ENCODE data around the gene AGL. TPM values are rescaled to one million over a fixed set of nuclear protein-coding genes. Genes with fewer than 3 reads are reported as not detected.
A peak's percentile ranks its signal among the peaks of the same experiment; 100 is the strongest.

Gene AGL
- polyA plus RNA-seq, 3 donors = 1.2 to 3.9 (median 1.3) TPM

DNA sequence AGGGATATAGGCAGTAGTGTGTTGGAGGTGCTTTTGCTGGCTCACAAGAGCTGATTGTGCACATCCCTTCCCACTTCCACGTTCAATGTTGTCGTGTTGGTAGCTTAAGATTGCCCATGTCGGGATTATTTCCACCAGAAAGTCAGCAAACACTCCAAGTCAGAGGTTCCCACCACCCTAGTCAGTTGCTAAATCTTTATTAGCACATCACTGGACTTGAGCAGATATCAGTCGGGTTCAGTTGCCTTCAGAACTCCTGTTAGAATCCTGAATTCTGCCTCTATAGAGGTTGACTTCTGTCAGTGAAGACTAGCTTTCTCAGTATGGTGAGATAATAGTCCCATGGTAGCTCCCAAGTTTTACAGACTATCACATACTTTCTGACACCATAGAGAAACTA lies 10.5 kb downstream of the AGL start:
- Histone ChIP-seq H4K20me1 (ENCODE audit: insufficient read depth, low read length) (no peaks in the 10 kb centered on the region), H3K4me2 (replicated peaks; ENCODE audit: extremely low read depth, low read length, poor library complexity, severe bottlenecking) (no peak overlapping the region), H3K79me2 (ENCODE audit: insufficient read depth, low read length) (no peaks in the 10 kb centered on the region), H3K27ac (ENCODE audit: low read depth in 1 of 2, low read length in 2 of 2) (no peak overlapping the region), H3K9me3 (replicated peaks in 1 of 2; ENCODE audit: control insufficient read depth in 1 of 2, insufficient read depth in 1 of 2, low read length in 2 of 2) (peaks cover 0 to 8% of the 10 kb centered on the region in 2 donors), H3K4me3 (replicated peaks in 1 of 3; ENCODE audit: low read depth in 2 of 3, low read length in 3 of 3) (no peak overlapping the region), H2AFZ (ENCODE audit: insufficient read depth, low read depth, low read length, poor library complexity, severe bottlenecking) (no peak overlapping the region), H3K9ac (ENCODE audit: insufficient read depth, low read length, poor library complexity, severe bottlenecking) (no peak overlapping the region), H3K36me3 (replicated peaks in 1 of 2; ENCODE audit: control insufficient read depth in 1 of 2, insufficient read depth in 2 of 2, low read length in 2 of 2) (peaks cover 11 to 14% of the 10 kb centered on the region in 2 donors), H3K27me3 (ENCODE audit: control insufficient read depth in 2 of 2, insufficient read depth in 2 of 2, low read length in 2 of 2) (no peaks in the 10 kb centered on the region), H3K4me1 (ENCODE audit: control insufficient read depth in 1 of 2, insufficient read depth in 2 of 2, low read length in 2 of 2) (no peaks in the 10 kb centered on the region)
- H3K4me1 Mint-ChIP-seq = no peaks in the 10 kb centered on the region
- 92% methylated on average over 2 of the region's 4 CpGs for WGBS (ENCODE audit: insufficient coverage)
- no peak overlapping the region for H3K27ac Mint-ChIP-seq
- TF ChIP-seq, protein P1, sequence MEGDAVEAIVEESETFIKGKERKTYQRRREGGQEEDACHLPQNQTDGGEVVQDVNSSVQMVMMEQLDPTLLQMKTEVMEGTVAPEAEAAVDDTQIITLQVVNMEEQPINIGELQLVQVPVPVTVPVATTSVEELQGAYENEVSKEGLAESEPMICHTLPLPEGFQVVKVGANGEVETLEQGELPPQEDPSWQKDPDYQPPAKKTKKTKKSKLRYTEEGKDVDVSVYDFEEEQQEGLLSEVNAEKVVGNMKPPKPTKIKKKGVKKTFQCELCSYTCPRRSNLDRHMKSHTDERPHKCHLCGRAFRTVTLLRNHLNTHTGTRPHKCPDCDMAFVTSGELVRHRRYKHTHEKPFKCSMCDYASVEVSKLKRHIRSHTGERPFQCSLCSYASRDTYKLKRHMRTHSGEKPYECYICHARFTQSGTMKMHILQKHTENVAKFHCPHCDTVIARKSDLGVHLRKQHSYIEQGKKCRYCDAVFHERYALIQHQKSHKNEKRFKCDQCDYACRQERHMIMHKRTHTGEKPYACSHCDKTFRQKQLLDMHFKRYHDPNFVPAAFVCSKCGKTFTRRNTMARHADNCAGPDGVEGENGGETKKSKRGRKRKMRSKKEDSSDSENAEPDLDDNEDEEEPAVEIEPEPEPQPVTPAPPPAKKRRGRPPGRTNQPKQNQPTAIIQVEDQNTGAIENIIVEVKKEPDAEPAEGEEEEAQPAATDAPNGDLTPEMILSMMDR (IDR thresholded peaks at IDR 0.05) = no peak
- DNase-seq = no peak
- intact Hi-C loops (cut with micrococcal nuclease) = no loop called here
- H3K27me3 Mint-ChIP-seq (ENCODE audit: low read depth in 3 of 3) = peaks cover 0 to 2% (median 0%) of the 10 kb centered on the region in 3 donors
- peaks cover 25 to 28% of the 10 kb centered on the region in 2 donors for H3K36me3 Mint-ChIP-seq
- peaks cover 3 to 11% (median 8%) of the 10 kb centered on the region in 7 donors for H3K9me3 Mint-ChIP-seq
- H3K4me3 Mint-ChIP-seq = no peak overlapping the region

DNA sequence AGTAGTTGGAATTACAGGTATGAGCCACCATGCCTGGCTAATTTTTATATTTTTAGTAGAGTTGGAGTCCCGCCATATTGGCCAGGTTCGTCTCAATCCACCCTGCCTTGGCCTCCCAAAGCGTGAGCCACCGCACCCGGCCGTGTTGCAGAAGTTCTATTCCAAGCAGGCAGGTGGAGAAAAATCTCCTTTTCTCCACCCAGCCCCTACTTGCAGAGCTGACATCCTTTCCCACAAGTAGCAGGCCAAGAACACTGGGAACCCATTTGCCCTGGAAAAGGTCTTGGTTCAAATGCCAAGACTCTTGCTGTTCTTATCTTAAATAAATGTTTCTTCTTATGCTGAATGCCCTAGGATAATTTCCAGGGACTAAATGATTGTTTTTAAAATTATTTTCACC lies 17.5 kb downstream of the AGL start:
- H3K4me2 ChIP-seq (replicated peaks; ENCODE audit: extremely low read depth, low read length, poor library complexity, severe bottlenecking) = no peak overlapping the region
- intact Hi-C loops (cut with micrococcal nuclease) = no loop called here
- H3K27me3 ChIP-seq (ENCODE audit: control insufficient read depth in 2 of 2, insufficient read depth in 2 of 2, low read length in 2 of 2) = no peaks in the 10 kb centered on the region
- Mint-ChIP-seq H3K27me3 (ENCODE audit: low read depth in 3 of 3) (no peaks in the 10 kb centered on the region), H3K36me3 (peaks cover 13 to 22% of the 10 kb centered on the region in 2 donors), H3K4me3 (no peak overlapping the region), H3K9me3 (peaks cover 0 to 2% (median 0%) of the 10 kb centered on the region in 7 donors), H3K27ac (peak overlapping the region in 1 of 7 donors; percentile 80), H3K4me1 (peaks cover 7% of the 10 kb centered on the region)
- TF ChIP-seq, protein P1 (IDR thresholded peaks at IDR 0.05) = no peak
- H3K4me1 ChIP-seq (ENCODE audit: control insufficient read depth in 1 of 2, insufficient read depth in 2 of 2, low read length in 2 of 2) = no peaks in the 10 kb centered on the region
- H3K27ac ChIP-seq (ENCODE audit: low read depth in 1 of 2, low read length in 2 of 2) = no peak overlapping the region
- no peaks in the 10 kb centered on the region for H3K79me2 ChIP-seq (ENCODE audit: insufficient read depth, low read length)
- DNase-seq = no peak
- H3K4me3 ChIP-seq (replicated peaks in 1 of 3; ENCODE audit: low read depth in 2 of 3, low read length in 3 of 3) = no peak overlapping the region
- H3K9ac ChIP-seq (ENCODE audit: insufficient read depth, low read length, poor library complexity, severe bottlenecking) = no peak overlapping the region
- WGBS (ENCODE audit: insufficient coverage) = 92% methylated on average over 5 of the region's 6 CpGs
- no peaks in the 10 kb centered on the region for H4K20me1 ChIP-seq (ENCODE audit: insufficient read depth, low read length)
- H3K9me3 ChIP-seq (replicated peaks in 1 of 2; ENCODE audit: control insufficient read depth in 1 of 2, insufficient read depth in 1 of 2, low read length in 2 of 2) = peaks cover 0 to 4% of the 10 kb centered on the region in 2 donors
- H3K36me3 ChIP-seq (replicated peaks in 1 of 2; ENCODE audit: control insufficient read depth in 1 of 2, insufficient read depth in 2 of 2, low read length in 2 of 2) = peaks cover 8% of the 10 kb centered on the region in 2 donors
- H2AFZ ChIP-seq (ENCODE audit: insufficient read depth, low read depth, low read length, poor library complexity, severe bottlenecking) = no peak overlapping the region

All from CD14-positive monocyte (primary cell).